Activated CD8-positive, alpha-beta memory T cell treated with anti-CD3 and anti-CD28 coated beads for 24 hours (primary cell): Measurements from ENCODE around the gene DSCAML1.

Experiments used
- DNase-seq: peaks from one replicate; pipeline ENCODE4 v3.0.0-alpha.2; 2020

DSCAML1 gene

DNA sequence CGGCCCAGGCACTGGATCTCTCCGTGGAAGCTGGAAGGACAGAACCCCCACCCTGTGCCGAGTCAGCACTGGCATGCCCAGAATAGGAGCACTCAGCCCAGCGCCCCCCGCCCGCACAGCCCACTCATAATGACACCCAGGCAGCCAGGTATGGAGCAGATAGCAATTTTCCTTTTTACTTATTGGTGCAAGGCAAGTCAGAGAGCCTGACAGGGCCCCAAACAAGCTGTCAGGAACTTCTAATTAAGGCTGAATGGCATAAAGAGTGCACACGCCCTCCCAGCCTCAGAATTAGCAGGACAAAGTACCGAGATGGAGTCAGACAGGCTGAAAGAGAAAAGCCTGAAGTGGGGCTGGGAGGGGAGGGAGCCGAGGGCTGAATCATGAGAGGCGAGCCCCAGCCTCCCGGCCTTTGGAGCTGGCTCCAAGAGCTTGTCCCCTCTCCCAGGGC lies 76.9 kb downstream of the DSCAML1 start:
- DNase-seq: no peak

DNA sequence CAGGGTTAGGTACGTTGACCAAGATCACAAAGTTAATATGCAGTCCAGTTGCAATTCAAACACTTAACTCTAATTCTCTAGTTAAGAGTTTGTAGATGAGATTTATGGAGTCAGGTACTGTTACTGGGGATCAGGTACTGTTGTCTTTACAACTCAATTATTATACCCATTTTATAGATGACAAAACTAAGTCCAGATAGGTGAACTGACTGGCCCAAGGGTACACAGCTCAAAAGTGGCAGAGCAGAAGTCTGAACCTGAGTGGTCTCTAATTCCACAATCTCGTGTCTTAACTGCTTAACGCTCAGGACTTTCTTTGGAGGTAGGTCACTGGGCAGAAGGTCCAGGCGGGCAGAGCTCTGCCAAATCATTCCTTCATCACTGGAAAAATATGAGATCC lies 77.5 kb downstream of the DSCAML1 start:
- no peak for DNase-seq

DNA sequence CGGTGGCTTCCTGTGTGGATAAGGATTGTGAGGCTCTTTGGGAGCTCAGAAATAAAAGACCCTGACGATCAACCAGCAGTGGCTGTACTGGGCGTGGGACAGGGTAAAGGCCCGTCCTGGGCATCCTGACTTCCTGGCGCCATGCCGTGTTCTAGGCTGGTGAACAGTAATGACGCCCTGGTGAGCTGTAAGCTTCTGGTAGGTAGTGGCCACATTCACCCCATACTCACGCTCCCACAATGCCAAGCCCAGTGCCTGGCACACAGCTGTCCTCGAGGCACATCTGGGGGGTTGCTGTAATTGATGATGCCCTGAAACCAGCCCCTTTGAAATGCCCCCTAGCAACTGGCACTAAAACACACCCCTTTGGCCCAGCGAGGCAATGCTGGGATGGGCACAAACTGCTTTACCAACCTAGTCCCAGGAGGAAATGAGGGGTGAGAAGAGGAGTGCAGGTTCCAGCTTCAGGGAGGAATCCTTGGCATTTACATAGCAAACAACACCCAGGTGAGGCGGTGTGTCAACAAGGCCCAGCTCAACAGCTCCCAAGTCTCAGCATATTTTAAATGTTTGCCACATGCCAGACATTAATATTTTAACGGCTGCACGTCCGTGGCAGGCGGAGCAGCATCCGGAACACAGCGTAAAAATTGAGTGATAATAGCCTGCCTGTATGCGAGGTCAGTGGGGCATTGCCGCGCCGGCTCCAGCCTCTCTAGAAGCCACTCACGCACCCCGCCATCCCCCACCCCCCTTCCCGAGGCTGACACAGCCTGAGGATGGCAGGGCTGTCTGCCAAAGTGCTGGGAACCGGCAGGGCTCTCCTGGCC lies 79.3 kb downstream of the DSCAML1 start:
- DNase-seq: no peak

DNA sequence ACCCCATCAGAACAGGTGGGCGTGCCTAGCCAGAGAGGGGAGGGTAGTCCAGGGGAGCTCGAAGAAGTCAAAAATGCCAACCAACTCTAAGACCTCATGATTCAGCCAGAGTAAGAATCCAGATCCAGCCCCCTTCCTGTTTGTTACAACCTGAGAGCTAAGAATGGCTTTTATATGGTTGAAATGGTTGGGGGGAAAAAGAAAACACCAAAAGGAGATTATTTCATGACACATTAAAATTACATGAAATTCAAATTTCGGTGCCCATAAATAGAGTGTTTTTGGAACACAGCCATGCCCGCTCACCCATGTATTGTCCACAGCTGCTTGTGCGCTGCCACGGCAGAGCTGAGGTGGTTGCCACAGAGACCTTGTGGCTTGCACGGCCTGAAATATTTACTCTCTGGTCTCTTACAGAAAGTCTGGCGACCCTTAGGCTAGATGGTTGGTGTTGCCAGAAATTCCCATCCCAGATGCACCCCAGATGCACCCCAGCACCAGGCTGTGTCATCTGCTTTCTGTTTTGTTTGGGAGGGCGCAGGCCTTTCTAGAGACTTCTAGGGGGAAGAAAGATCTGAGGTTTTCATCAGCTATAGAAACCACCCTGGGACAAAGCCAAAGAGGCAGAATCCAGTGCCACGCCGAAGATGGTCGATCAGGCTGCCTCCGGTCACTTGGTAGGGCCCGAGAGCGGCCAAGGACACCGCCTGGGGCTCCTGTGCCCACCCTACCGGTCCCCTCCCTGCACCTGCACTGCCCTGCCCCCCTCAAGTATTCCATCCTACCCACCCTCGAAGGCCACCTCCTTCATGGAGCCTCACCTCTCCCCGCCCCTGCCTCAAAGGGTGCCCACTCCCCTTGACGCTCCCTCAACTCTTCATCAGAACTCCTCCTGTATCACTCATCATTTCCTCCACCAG lies 80.2 kb downstream of the DSCAML1 start:
- no peak for DNase-seq

DNA sequence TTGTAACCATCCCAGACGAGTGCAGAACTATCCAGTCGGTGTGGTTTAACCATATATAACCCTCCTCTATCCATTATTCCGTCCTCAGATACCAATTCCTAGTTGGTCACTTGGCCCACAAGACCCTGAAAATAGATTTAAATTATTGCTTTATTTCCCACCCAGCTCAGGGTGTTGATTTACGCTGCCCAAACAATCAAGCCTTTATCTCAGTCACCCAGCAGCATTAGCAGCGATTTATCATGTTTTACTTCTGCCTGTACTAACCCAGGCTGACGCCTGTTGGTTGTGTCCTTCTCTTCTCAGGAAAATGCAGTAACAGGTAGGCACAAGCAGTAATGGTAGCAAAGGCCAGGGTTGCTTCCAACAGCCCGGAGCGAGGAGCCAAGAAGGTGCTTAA lies 81.2 kb downstream of the DSCAML1 start:
- DNase-seq: no peak

DNA sequence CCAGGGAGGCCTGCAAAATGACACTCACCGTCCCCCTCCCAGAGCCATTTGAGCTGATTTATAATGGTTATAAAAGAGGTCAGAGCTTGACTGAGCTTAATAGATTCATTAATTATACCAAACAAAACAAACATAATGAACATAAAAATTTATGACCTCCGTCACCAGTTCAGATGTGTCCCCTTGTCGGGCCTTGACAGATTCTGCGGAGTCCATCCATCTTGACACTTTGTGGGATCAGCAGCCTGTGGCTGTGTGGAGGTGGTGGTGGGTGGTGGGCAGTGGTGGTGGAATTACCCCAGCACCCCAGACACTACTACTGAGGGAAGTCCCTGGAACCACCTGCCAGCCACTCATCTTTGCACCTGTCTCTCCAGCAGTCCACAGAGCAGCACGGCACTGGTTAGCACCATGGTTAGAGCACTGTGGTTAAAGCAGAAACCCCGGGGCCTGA lies 83.5 kb downstream of the DSCAML1 start:
- no peak for DNase-seq

DNA sequence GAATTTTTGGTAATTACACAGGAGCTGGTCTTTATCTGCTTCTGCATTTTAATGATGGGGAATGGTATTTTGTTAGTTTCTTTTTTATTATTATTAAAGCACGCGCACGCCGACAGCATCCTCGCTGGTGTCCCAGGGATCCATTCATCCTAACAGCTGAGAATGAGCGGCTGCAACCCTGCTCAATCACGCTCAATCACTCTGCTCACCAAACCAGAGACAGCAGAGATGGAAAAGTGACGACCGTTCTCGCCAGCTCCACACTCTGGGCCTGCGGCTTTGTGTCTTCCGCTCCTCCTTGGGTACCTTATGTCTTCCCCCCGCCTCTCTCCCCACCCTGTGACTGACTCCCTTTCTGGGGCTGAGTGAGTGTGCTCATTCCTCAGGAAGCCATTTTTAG lies 84.5 kb downstream of the DSCAML1 start:
- no peak for DNase-seq

- DNase-seq: no peak
Observed at GRCh38 chr11:117711331-117711730, 85.7 kb downstream of the DSCAML1 start.

DNA sequence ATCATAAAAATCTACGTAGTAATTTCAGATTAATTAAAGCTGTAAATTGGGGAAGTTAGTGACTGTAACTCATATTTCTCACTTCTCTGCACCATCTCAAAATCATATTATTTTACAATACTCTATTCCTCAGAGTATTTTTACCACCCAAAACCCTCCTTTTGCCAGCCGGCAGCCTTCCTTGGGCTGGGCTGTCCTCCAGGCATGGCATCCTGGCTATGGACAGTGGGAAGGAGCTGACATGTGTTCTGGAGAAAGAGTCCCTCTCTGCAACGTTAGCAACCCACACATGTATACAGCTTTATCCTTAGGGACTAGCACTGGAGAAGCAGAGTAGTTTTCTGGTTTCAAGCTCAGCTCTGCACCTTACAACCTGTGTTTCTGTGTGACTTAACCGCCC lies 86.8 kb downstream of the DSCAML1 start:
- DNase-seq: no peak

GRCh38 chr11:117706322-117706814 lies 90.6 kb downstream of the DSCAML1 start:
- no peak for DNase-seq

DNA sequence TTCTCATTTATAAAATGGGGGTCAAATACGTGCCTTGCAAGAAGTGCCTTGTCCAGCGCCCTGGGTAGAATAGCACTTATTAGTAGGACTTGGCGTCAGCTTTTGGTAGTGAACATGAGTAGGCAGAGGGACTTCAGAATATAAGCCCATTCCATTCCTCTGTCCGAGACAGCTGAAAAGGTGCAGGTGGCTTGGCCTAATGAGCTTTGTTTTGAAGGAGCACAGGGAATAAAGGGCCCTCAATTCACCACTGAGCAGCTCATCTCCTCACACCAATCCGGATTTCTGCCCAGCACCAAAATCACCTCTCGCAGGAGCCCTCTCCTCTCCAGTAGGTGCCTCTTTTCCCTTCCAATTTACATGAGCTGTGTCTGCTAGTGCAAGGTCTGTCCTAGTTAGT lies 91.2 kb downstream of the DSCAML1 start:
- DNase-seq: no peak

DNA sequence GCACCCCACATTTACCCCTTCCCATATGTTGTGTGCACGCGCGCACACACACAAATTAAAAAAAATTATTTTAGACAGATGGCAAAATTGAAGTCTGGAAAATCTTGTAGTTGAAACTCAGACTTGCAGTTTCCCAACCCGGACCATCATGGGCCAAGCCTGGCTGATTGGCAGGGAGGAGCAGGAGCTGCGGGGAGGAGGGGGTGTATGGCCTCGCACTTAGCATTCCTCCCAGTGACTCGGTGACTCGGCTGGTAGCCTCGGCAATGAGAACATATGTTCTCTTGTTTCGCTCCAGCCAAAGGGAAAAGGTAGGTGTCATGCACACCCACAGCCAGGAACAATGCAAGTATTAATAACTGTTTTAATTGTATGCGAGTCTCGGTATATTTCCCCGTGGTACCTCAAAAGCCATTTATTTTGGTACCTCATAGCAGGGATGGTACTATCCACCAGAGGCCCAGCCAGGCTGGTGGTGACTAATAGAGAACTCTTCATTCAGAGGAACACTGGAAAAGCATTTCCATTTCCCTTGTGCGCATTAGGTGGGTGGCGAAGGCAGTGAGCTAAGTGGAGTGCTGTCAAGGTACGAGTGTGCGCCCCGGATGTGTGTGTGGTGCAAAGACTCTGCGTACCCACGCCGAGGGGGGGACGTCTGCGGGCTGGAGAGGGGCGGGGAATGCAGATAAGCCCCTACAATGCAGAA lies 92.5 kb downstream of the DSCAML1 start:
- DNase-seq: no peak

DNA sequence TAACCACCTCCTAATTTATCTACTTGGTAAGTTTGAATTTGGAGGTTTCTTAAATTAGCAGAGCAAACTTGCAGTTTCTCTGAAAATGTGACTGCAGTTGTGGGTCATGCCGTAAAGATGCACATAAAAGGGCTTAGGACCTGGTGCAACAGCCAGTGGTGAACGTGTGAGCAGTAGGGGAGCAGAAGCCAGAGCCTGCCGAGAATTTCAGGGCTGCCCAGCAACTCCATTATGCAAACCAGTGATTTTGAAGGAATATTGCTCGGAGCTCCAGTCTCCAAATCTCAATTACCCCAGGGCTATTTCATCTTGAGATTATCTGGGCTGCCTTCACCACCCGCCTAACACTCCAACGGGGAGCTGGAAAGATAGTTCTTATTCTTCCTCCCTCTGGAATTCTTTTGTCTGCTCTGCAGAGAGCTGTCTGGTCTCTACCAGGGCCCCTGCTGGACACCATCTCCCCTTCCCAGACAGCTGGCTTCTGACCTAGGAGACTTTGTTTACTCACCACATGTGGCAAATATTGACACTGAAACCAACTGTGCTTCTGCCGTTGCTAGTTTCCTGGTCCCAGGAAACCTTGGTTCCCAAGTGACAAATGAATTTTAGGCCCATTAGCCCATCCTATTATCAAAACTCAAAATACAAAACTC lies 93.9 kb downstream of the DSCAML1 start:
- DNase-seq: no peak

- DNase-seq: no peak
Observed at GRCh38 chr11:117701781-117702180, 95.2 kb downstream of the DSCAML1 start.

- DNase-seq: no peak
Observed at GRCh38 chr11:117700551-117700950, 96.5 kb downstream of the DSCAML1 start.

- DNase-seq: no peak
Observed at GRCh38 chr11:117697319-117697718, 99.7 kb downstream of the DSCAML1 start.

- no peak for DNase-seq
Observed at GRCh38 chr11:117696540-117696939, 100.5 kb downstream of the DSCAML1 start.

GRCh38 chr11:117693344-117693743 lies 103.7 kb downstream of the DSCAML1 start:
- DNase-seq: no peak

GRCh38 chr11:117691516-117691915 lies 105.5 kb downstream of the DSCAML1 start:
- no peak for DNase-seq

GRCh38 chr11:117691218-117691514 lies 105.8 kb downstream of the DSCAML1 start:
- DNase-seq: no peak

DNA sequence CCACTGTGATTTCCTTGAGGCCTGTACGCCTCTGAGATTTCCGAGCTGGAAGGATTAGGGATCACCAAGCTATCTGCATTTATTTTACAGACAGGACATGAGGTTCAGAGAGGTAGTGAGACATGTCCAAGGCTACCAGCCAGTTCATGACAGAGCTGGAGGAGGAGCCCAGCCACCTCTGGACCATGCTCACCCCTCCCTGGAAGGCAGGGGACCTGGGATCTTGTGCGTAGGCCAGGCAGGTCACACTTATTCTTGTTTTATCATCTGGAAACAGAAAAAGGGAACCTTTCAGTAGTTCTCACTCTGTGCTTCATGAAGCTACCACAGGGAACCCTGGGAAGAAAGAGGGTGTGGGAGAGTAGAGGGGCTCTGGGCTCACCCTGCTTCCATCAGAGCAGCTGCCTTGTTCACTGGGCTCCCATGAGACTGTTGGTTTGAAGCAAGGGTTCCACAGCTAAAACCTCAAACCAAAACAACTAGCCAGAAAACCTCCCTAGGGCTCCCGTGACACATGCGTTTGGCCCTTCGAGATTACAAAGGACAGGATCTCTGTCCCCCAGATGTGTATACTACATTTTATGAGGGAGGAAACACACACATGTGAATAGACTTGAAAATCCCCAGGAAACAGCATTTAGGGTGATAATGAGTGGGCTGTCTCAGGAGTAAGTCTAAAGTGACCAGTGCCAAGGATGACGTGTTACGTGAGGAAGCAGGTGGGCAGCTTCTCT lies 106.4 kb downstream of the DSCAML1 start:
- no peak for DNase-seq

GRCh38 chr11:117688255-117688797 lies 108.7 kb downstream of the DSCAML1 start:
- DNase-seq: no peak
